ENCODE measurements around the gene HECTD2.

GRCh38 chr10:91556691-91557566 lies 146.8 kb downstream of the HECTD2 start:
- no peak for TF ChIP-seq ATF3 (CRISPR knock-in tag; conservative IDR thresholded peaks at IDR 0.05)
- TF ChIP-seq CTCF (IDR thresholded peaks at IDR 0.05) = no peak
- TF ChIP-seq JUN (CRISPR knock-in tag; IDR thresholded peaks at IDR 0.05) = no peak
- no peak for TF ChIP-seq E2F4 (CRISPR knock-in tag; IDR thresholded peaks at IDR 0.05; ENCODE audit: borderline replicate concordance, low read depth)
- TF ChIP-seq ESRRA (CRISPR knock-in tag; IDR thresholded peaks at IDR 0.05; ENCODE audit: borderline replicate concordance) = no peak
